Stimulated activated CD4-positive, alpha-beta T cell treated with anti-CD3 and anti-CD28 coated beads, TNF-alpha, amount 100 ng/mL, for 4 hours (primary cell): ENCODE data around the gene GLP2R.

ENCODE experiments used
- DNase-seq, 3 experiments: peaks; one replicate each; pipeline ENCODE4 v3.0.0-alpha.2; 2020; ENCODE audit warnings: low read depth in 3 of 3

The GLP2R gene

DNA sequence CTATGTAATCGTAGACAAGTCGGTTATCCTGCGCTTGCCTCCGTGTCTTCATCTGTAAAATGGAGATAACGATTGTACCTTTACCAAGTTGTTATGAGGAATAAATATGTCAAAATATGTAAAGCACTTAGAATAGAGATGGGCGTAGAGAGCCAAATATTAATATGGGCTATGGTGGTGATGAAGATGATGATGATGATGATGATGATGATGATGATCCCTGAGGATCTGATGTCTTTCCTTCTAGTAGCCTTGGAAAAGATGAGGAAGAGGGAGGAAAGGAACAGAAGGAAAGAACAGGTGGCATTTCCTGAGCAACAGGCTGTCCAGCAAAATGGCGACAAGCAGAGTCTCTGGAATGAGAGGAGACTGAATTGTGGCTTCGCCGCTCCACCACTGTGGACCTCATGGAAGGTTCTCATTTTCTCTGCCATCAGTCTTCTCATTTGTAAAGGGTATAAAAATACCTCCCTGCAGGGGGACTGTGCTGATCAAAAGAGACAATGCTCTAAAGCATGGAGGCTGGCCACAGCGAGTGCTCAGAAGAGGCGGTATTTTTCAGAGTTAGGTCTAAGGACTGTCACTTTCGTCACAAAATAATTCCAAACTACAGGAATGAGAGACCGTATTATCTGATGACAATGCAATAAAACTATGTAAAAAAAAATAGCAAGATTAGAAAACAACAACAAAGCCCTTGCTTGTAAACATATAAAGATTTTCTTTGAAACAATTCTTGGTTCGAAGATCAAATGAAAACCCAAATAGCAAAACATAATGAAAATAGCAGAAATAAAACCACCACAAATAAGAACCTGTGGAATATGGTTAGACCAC lies 96.5 kb downstream of the GLP2R start:
- no peak for DNase-seq

DNA sequence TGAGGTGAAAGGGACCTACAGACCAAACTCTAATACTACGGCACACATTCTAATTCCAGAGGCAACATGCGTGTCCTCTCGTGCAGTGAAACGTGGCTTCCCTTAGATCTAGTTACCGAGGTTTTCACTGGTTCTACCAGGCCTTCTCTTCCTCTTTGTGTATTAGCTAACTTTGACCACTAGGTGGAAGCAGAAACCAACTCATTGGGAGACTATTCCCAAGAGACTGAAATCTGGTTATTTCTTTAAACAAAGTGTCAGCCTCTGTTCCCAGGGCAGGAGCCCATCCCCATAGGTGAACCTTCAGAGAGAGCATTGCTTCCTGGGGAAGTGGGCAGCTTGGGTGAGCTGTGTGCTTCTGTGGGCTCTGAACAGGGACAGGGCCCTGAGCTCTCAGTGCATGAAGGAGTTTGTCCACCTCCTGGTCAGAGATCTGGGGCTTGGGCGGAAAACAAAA lies 99.0 kb downstream of the GLP2R start:
- no peak for DNase-seq

DNA sequence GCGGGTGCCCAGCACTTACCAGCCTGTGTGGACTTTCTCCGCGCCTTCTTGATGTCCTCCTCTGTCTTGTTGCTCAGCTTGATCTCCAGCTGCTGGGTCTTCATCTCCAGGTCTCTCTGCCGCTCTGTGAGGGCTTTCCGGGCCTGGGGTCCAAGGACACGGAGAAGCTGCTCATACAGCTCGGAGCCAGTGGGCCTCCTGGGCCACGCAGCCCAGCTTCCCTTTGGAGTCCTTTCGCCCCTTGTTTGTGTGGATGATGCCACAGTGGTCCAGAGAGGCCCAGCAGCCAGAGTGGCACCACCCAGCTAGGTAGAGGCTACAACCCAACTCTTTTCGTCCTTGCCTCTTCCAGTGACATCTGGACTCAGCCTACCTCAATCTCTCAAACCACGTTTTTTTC lies 99.7 kb downstream of the GLP2R start:
- DNase-seq = no peak

DNA sequence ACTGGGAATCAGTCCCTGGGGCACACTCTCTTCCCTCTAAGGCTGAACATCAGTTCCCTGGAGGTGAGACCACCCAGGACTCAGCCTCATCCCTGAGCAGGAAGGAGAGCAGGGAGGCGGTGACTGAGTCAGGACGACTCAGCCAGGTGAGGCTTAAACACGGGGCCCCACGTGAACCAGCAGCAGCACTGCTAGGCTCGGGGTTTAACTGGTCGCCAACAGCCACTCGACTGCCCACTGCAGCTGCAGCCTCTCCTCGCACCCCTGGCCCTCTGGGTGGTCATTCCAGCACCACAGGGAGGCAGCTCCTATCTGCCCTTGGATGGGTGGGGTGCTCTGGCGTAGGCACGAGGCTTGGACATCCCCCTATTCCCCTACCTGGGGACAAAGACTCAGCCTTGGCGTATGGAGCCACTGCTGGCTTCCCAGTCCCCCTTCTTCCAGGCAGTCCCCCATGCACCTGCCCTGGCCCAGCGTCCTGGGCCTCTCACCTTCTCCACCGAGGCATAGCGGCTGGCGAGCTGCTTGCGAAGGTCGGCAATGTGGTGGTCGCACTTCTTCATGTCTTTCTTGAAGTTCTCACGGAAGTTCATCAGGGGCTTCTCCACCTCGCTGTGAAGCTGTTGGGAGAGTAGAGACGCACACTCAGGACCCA lies 100.6 kb downstream of the GLP2R start:
- no peak for DNase-seq

DNA sequence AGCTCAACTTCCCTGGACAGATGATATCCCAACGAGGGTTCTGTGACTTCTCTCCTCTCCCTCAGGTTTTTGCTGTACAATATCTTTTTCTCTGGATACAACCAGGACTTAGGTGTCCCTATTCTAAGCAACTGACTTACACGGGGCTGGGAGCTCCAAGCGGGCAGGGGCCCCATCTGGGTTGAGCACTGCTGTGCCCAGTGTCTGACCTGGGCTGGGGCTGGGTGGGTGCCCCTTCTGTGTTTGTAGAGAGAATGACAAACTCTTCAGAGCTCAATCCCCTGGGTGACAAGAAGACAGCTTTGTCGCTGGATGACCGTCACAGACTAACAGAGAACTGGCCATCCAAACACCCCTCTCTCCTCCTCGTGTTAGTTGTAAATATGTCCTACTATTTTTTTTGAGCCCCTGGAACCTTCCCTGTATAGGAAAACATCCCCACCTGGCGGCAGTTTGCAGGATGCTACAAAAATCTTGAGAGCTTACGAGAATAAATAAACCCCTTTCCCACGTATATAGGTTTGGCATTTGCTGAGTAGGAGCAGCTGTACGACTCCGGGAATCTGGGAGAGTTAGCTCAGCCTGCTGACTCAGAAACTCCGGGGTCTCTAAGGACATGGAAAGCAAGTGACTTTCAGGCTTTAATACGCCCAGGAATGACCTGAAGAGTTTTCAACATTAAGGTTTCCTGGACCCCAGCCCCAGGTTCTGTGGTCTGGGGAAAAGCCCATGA lies 103.0 kb downstream of the GLP2R start:
- no peak for DNase-seq

DNA sequence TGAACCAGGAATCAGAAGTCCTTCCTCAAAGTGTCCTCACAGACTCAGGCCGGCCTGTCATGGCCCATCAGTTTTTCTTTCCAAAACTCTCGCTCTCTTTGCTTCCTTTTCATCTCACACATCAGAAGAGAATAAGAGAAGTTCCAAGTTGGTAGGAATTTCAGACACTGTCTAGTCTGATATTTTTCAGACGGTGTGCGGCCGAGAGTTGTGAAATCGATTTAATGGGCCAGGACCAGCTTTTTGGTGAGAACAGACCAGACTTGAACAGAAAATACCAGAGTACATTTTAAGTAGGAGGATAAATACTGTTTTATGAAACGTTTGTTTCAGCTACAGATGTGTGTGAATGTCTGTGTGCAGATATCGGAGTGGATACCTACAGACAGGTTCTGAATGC lies 104.1 kb downstream of the GLP2R start:
- no peak for DNase-seq

DNA sequence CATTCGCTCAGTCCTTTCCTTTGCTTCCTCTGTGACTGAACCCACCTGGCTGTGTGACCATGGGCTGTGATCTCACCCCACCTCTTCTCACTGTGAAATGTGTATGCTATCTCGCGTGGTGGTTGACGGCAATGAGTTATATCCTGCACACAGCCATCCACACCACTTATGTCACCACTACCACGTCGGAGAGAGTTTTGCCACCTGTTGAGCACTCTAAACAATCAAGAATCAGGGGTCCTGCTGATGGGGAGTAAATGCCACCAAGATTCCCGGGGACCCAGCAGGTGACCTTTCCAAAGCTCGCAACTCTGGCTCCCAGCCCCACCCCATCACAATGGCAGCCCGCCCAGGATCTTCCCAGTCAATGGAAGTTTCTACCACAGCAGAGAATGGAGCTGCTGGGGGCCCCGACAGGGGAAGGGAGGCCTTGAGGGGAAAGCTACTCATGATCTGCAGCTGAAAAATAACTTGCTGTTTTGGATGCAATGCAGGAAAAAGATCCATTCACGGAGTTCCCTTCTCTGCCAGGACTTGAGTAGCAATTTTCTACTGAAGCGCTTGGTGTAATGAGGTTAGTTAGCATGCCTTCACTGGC lies 105.5 kb downstream of the GLP2R start:
- no peak for DNase-seq

DNA sequence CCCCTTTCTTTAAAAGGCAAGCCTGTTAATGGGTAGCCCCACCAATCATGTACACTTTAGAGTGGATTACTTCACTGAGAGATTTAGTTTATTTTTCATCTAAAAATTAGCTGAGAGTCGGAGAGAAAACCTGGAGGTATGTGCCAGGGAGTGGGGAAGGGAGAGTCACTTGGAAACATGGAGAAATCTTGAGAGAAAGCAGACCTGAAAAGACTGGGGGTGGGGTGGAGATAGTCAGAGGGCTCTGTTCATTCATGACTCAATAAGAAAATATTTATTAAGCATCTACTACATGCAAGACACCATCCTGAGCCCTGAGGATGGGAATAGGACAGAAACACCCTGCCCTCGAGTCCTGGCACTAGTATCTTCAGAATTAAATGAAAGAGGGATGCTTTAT lies 106.8 kb downstream of the GLP2R start:
- no peak for DNase-seq

DNA sequence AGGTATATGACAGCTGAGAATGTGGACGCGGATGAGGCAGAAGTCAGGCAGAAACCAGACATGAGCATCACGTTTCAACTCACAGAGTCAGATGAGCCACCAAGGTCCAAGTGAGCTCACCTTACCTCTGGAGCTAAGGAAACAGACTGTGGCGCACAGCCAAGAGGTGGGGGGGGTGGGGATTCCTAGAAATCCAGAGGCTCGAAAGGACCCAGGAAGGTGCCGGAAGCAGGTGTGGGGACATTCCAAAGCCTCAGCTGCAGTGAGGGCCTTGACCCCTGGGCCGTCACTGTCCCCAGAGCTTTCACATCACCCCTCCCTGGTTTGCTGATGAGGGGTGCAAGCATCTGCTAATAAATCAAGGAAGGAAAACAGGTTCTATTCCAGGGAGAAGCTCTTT lies 108.6 kb downstream of the GLP2R start:
- DNase-seq = no peak

DNA sequence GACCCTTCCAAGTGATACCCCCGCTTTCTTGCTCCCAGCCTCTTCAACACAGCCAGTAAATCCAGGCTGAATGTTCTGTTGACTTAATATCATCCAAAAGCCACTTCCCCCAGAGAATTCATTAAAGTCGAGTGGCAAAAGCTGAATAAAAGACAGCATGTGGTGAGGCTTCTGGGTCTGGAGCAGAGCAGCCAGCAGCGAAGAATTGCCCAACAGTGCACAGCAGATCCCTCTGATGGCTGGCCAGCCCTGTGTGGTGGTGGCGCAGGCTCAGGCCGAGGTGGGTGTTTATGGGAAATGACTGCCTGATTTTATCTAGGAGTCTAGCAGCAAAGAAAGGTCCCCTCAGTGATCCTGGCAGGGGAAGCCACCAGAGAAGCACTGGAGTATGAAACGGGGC lies 109.7 kb downstream of the GLP2R start:
- DNase-seq = no peak

DNA sequence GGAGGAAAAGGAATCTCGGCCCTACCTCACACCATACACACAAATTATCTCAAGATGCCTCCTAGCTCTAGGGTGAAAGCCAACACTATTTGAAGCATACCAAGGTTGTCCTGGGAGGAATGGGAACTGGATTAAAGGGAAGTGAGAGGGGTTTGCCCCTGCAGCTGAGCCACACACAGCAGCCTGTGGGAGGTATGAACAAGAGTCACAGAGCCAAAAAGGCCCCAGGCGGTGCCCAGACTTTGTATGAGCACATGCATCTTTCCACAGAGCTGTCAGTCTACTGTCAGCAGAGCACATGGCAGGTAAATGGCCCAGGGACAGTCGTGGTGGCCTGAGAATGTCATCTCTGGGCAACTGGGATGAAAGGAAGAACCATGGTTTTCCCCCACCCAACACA lies 110.4 kb downstream of the GLP2R start:
- no peak for DNase-seq

DNA sequence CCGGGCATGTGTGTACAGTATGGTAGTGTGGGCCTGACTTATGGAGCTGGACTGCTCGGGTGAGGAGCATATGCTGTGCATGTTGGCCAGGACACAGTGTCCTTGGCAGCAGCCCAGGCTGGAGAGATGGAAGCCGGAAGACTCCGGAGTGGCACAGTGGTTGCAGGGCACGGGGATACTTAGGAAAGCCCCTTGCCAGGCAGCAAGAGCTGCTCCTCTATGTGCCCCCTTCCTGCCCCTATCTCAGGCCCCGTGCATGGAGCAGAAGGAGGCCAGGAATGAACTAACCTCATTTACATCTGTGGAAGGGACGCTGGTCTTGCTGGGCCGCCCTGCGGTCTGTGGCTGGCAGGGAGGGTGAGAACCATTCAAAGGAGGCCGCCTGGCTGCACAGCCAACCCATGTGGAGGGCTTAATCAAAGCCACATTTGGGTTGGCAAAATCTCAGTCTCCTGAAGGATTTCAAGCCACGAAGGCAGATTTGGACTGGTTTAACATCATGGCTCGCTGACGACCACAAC lies 111.6 kb downstream of the GLP2R start:
- no peak for DNase-seq

DNA sequence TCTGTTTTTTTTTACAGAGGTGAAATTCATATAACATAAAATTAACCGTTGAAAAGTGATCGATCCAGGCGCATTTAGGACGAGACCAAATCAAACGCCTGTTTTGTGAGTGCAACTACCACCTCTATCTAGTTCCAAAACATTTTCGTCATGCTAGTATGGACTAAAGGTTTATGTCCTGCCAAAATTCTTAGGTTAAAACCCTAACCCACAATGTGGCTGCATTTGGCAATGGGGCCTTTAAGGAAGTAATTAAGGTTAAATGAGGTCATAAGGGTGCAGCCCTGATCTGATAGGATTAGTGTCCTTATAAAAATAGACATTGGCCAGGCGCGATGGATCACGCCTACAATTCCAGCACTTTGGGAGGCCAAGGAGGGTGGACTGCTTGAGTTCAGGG lies 112.2 kb downstream of the GLP2R start:
- DNase-seq = no peak

DNA sequence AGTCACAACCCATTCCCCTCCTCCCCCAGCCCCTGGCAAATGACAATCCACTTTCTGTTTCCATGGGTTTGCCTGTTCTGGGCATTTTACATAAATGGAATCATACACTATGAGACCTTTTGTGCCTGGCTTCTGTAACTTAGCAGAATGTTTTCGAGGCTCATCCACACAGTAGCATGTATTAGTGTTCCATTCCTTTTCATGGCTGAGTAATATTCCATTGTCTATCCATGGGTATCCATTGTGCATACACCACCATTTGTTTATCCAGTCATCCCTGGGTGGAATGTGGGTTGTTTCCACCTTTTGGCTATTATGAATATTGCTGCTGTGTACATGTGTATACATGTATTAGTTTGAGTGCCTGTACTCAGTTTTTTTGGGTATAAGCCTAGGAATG lies 113.0 kb downstream of the GLP2R start:
- DNase-seq = no peak

DNA sequence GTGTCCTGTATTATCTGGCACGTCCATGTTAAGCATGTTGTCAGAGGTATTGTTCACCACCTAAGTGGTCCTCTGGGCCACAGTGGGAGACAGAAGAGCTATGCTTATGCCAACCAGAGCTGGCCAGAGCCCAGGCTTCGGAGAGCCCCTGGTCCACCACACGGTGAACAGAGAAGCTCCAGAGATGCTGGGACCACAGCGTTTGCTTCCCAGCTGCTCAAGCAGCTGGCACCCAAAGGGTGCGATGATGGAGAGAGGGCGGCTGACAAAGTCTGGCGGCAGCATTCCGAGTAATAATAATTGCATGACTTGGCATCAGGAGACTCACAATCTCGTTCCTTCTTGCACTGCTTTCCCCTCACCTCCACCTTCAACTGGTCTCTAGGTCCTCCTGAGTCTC lies 115.1 kb downstream of the GLP2R start:
- DNase-seq = no peak

DNA sequence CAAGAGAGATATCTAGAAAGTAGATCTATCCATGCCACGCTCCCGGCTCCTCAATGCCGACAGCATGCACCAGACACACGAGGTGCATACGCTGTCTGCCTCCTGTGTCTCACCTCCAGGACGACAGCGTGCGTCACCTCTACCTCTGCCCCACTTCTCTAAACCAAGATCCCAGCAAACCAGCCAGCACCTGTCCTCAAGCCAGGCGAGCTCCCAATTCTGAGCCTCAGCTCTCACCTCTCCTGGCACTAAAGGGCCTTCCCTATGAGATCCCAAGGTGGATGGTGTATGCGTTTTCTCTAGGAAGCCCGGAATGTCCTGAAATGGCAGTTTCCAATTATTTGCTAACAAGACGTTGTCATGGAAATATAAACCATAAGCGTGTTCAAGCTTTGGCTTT lies 115.6 kb downstream of the GLP2R start:
- DNase-seq = no peak
